Measurements from ENCODE around the gene DYNC1LI1.
"Not testable (repeated sequence)": the region's sequence is repeated elsewhere in the genome, so short reads cannot be mapped to it uniquely, and the experiment has no call there.

DYNC1LI1 gene

DNA sequence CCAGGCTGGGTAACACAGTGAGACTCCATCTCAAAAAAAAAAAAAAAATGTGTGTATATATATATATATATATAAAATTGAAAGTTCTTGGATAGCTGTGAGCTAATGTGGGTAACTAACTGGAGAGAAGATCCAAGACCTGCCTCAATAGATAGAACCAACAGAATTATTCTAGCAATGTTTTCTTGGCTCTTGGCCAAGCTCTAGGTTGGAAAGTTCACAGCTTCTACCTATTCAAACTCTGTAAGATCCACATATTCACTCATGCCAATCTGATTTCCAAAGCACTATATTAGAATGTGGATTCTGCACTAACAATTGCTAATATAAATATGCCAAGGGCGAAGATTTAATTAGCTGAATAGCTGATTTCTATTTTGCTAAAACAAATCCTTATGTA, 38.2 kb downstream of the DYNC1LI1 start:
- DNase-seq (ENCODE audit: insufficient read length, low spot score) (no peak), FAIRE-seq (no peak)
- no peak for TF ChIP-seq POLR2A (IDR thresholded peaks at IDR 0.05; ENCODE audit: low read depth, low read length)

DNA sequence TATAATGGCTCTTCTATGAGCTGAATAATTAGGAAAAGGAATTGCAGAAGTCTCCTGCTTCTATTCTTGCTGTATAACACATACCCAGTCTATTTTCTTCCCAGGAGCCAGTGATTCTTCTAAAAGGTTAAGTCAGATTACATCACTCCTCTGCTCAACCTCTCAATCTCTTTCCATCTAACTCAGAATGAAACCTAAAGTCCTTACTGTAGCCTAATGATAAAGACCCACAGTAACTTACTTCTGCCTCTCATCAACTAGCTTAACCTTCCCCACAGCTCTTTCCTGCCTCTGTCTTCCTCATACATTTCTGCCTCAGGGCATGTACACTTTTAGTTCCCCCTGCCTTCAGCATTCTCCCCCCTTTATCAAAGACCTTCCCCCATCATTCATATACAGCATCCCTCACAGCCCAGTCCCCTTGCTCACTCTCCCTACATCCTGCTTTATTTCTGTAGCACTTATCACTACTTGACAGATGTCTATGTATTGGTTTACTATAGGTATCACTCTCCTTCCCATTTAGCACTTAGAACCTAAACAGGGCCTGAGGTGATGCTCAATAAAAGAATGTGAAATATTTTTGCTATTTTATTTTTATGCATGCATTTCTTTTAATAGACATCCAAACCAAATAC, 39.5 kb downstream of the DYNC1LI1 start:
- DNase-seq (ENCODE audit: insufficient read length, low spot score): no peak
- no peak for FAIRE-seq
- TF ChIP-seq POLR2A (IDR thresholded peaks at IDR 0.05; ENCODE audit: low read depth, low read length): no peak

DNA sequence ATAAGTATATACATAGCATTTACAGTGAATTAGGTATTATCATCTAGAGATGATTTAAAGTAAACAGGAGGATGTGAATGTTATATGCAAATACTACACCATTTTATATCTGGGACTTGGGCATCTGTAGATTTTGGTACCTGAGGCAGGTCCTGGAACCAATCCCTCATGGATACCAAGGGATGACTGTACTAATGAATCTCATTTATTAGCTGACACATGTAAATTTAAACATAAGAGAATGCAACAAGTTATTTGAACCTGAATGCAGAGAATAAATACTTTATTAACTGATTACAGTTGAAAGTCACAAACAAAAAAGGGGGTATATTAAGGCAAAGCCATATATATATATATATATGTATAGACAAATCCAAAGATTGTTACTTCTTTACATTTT, 44.9 kb downstream of the DYNC1LI1 start:
- FAIRE-seq (no peak), DNase-seq (ENCODE audit: insufficient read length, low spot score) (no peak)
- TF ChIP-seq POLR2A (IDR thresholded peaks at IDR 0.05; ENCODE audit: low read depth, low read length): no peak

DNA sequence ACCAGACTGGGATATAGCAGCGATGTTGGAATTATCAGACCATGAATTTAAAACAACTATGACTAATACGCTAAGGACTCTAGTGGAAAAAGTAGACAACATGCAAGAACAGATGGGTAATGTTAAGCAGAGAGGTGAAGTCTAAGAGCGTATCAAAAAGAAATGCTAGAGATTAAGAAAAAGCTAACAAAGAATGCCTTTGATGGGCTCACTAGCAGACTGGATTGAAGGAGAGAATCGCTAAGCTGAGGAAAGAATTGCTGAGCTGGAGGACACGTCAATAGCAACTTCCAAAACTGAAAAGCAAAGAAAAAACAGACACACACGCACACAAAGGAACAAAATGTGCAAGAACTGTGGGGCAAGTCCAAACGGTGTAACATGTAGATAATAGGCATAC, 48.0 kb downstream of the DYNC1LI1 start:
- TF ChIP-seq POLR2A (IDR thresholded peaks at IDR 0.05; ENCODE audit: low read depth, low read length): no peak
- no peak for FAIRE-seq

DNA sequence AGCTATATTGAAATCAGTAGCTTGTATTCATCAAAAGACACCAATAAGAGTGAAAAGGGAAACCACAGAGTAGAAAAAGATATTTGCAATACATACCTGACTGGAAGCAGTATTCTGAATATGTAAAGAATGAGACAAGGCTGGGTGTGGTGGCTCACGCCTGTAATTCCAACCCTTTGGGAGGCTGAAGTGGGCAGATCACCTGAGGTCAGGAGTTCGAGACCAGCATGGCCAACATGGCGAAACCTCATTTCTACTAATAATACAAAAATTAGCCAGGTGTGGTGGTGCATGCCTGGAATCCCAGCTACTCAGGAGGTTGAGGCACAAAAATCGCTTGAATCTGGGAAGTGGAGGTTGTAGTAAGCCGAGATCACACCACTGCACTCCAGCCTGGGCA, 51.7 kb downstream of the DYNC1LI1 start:
- not testable (repeated sequence) for DNase-seq (ENCODE audit: insufficient read length, low spot score); FAIRE-seq

More for the DNA sequence above, 48.0 kb downstream of the DYNC1LI1 start:
- no peak for DNase-seq (ENCODE audit: insufficient read length, low spot score)

DNA sequence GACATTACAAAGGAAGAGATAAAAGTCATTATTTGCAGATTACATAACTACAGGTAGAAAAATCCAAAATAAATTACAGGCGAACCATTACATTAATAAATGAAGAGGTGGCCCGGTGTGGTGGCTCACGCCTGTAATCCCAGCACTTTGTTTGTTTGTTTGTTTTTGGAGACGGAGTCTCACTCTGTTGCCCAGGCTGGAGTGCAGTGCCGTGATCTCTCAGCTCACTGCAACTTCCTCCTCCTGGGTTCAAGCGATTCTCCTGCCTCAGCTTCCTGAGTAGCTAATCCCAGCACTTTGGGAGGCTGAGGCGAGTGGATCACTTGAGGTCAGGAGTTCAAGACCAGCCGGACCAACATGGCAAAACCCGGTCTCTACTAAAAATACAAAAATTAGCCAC, 53.9 kb downstream of the DYNC1LI1 start:
- not testable (repeated sequence) for DNase-seq (ENCODE audit: insufficient read length, low spot score); FAIRE-seq

DNA sequence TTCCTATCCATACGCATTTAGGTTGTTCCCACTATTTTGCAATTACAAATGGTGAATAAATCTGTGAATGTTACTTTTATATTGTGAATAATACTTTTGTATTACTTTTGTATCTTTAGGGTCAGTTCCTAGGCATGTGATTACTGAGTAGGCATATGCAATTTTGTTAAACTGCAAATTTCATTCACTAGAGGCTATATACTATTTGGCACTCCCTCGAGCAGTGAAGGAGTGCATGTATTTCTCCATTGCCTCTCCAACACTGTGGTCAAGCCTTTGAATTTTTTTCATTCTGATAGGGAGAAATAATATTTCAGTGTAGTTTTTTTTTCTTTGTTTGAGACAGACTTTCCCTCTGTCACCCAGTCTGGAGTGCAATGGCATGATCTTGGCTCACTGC, 59.7 kb downstream of the DYNC1LI1 start:
- DNase-seq (ENCODE audit: insufficient read length, low spot score): no peak

DNA sequence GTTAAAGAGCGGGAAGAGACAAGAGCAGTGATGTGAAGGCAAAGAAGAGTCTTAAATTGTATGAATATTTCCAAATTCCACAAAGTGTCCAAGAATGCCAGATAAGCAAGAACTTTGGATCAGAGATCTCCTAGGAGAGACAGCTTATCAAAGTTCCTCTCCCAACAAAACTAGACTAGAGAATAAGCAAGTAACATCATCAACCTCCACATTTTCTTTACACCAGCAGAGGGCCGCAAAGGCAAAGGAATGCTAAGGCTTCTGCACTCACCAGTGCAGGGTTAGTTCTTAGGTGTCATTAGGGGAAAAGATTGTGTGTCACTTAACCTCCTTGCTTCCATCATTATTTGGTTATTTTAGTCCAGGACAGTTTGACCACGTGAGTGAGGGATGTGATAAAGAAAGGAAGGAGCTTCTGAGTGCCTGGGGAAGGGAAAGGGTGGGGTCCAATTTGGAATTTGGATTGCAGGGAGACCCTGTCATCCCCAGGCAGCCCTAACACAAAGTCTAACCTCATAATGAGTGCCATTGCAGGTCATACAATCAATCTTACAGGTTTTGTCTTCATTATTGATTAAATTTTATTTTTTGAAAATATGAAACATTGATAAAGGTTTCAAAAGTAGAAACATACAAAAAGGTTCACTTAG, 60.5 kb downstream of the DYNC1LI1 start:
- no peak for TF ChIP-seq POLR2A (IDR thresholded peaks at IDR 0.05; ENCODE audit: low read depth, low read length)
- FAIRE-seq (peak; percentile 96), DNase-seq (ENCODE audit: insufficient read length, low spot score) (peak; percentile 38)

More for the DNA sequence above, 59.7 kb downstream of the DYNC1LI1 start:
- no peak for TF ChIP-seq POLR2A (IDR thresholded peaks at IDR 0.05; ENCODE audit: low read depth, low read length)
- FAIRE-seq: no peak

DNA sequence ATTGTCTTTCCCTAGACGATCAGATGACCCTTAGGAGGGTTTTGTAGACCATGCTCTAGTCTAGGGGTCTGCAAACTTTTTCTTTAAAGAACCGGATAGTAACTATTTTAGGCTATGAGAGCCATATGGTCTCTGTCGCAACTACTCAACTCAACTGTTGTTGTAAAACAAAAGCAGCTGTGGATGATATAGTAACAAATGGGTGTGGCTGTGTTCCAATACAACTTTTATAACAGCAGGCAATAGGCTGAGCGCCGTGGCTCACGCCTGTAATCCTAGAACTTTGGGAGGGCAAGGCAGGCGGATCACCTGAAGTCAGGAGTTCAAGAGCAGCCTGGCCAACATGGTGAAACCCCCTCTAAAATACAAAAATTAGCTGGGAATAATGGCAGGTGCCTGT, 61.9 kb downstream of the DYNC1LI1 start:
- no peak for FAIRE-seq

DNA sequence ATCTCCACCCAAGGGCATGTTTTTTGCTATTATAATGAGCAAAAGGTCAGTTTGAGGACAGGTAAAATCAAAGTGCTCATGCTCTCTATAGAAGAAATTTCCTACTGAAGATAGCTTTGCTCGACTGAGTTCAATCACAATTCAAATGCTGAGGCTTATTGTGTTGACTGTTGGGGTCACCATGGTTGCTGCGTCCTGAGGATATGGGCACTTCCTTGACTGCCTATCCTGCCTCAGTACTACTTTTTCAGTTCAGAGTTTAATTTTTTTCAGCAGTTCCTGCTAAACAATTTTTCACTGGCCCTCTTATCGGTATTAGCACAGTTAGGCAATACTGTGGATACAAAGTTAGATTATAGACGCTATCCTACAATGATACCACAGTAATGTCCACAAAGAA, 64.2 kb downstream of the DYNC1LI1 start:
- DNase-seq (ENCODE audit: insufficient read length, low spot score): no peak
- no peak for FAIRE-seq

More for the DNA sequence above, 61.9 kb downstream of the DYNC1LI1 start:
- TF ChIP-seq POLR2A (IDR thresholded peaks at IDR 0.05; ENCODE audit: low read depth, low read length): no peak
- DNase-seq (ENCODE audit: insufficient read length, low spot score): no peak

DNA sequence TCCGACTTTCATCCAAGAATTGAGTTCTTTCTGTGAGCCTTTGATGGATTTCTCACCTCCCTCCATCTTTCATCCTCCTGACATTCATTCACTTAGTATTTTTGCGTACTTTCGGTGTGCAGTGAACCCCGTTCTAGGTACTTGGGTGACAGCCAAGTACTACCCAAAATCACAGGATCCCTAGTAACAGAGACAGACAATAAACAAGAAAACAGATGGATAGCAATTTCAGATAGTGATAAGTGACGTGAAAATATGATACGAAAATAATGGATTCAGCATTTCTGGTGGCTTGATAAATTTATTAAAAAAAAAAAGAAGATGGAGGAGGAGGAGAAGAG, 67.7 kb downstream of the DYNC1LI1 start:
- no peak for TF ChIP-seq POLR2A (IDR thresholded peaks at IDR 0.05; ENCODE audit: low read depth, low read length)
- FAIRE-seq (no peak), DNase-seq (ENCODE audit: insufficient read length, low spot score) (no peak)

More for the DNA sequence above, 64.2 kb downstream of the DYNC1LI1 start:
- no peak for TF ChIP-seq POLR2A (IDR thresholded peaks at IDR 0.05; ENCODE audit: low read depth, low read length)

DNA sequence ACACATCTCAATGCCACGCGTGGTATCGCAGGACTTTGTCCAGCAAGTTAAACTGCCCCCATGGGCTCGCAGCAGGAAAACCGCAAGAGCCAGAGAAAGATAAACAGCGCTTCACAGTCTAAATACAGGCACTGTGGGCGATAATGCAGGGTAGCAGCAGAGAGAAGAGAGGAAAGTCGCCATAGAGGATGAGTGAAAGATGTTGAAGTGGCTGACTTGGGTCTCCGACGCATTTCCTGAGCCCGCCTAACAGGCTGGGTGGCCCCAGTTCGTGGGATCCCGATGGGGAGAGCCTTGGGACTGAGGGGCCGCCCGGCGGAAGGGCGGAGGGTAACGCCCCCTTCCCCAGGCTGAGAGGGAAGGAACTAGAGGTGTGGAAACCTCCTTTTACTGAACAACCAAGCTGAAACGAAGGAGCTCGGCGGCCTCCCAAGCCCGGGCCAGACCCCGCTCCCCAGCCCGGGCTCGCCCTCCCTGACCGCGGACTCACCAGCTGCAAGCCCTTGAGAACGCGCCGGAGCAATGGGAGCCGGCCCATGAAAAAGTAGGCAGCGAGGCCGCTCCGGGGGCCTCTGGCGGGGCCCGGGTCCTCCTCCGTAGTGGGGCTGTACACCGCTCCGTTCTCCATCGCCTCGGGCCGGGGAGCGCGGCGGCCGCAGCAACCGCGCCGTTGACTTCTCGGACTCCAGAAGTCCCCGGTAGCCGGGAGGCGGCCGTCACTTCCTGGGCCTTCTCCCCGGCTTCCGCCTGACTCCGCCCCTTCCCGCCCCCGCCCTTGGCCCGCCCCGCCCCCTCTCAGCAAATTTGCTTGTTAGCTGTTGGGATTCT, 68.3 kb downstream of the DYNC1LI1 start, which contains the start of gene CMTM6:
TSS of gene CMTM6 (minus strand) at position 735 of the 828 bp plus-strand sequence. CDS start at position 628, 107 bp downstream.
- peak; percentile 71 for TF ChIP-seq POLR2A (IDR thresholded peaks at IDR 0.05; ENCODE audit: low read depth, low read length)
- DNase-seq (ENCODE audit: insufficient read length, low spot score): peak; percentile 86
- FAIRE-seq: peak; percentile 61

DNA sequence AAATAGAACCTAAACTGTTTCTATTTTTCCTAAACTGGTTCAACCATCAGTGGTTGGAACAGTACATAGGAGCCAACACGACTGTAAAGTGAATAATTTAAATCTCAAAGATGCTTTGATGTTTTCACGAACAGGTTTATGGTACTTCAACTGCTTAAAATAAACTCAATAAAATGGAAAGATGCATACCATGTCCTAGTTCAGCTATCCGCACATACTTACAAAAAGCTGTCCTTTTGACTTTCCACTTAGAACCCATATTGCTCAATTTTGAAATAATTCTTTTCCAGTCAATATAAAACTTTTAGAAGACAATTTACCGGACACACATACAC, 68.9 kb downstream of the DYNC1LI1 start:
- DNase-seq (ENCODE audit: insufficient read length, low spot score) (no peak), FAIRE-seq (no peak)
- no peak for TF ChIP-seq POLR2A (IDR thresholded peaks at IDR 0.05; ENCODE audit: low read depth, low read length)

DNA sequence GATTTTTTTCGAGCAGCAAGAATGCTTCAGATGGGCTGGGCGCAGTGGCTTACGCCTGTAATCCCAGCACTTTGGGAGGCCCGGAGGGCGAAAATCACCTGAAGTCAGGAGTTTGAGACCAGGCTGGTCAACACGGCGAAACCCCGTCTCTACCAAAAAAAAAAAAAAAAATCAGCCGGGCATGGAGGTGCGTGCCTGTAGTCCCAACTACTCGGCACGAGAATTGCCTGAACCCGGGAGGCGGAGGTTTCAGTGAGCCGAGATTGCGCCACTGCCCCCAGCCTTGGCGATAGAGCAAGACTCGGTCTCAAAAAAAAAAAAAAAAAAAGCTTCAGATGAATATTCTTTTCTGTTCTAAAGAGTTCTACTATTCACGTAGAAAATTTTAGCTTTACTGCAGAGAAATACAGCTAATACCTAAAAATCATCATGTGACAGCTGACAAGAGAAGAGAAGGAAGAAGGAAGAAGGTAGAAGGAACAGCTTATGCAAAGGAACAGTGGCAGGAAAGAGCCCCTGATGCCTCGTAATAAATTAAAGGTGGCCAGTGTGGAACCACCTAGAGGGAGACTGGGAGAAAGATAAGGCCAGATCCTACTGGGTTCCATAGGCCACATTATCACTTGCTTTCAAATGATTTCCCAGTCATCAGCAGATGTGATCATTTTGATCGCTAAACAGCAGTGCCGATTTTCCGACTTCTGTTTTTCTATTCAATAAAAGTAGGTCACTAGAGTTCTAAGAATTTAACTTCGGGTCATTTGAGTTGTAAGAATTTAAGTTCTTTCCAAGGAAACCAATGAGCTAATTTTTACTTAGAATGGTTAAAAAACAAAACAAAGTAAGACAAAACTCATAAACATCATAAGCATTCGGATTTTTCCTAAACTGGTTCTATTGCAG, 69.5 kb downstream of the DYNC1LI1 start:
- FAIRE-seq (peak; percentile 57), DNase-seq (ENCODE audit: insufficient read length, low spot score) (no peak)
- TF ChIP-seq POLR2A (IDR thresholded peaks at IDR 0.05; ENCODE audit: low read depth, low read length): no peak
